HG02571 (cell line): Measurements from ENCODE around the gene TTC7B.

Experiments used
- ATAC-seq: cut with Tn5 transposase; IDR thresholded peaks from one replicate; pipeline ENCODE4 v1.9.1; 2021; ENCODE audit warnings: mild to moderate bottlenecking, moderate library complexity; ENCODE audit not compliant: unreplicated experiment

The TTC7B gene

GRCh38 chr14:90580377-90581335 lies 235.6 kb downstream of the TTC7B start:
- ATAC-seq, result no peak

GRCh38 chr14:90579816-90580215 lies 236.4 kb downstream of the TTC7B start:
- ATAC-seq, result no peak

- no peak for ATAC-seq
Measured at GRCh38 chr14:90579088-90579487, 237.1 kb downstream of the TTC7B start.

- ATAC-seq, result no peak
Measured at GRCh38 chr14:90578283-90578985, 237.8 kb downstream of the TTC7B start.

GRCh38 chr14:90577661-90578282 lies 238.5 kb downstream of the TTC7B start:
- ATAC-seq, result no peak

- no peak for ATAC-seq
Measured at GRCh38 chr14:90576981-90577660, 239.1 kb downstream of the TTC7B start.

GRCh38 chr14:90576581-90576980 lies 239.6 kb downstream of the TTC7B start:
- no peak for ATAC-seq

- ATAC-seq, result no peak
Measured at GRCh38 chr14:90575781-90576180, 240.4 kb downstream of the TTC7B start.

- no peak for ATAC-seq
Measured at GRCh38 chr14:90575336-90575735, 240.9 kb downstream of the TTC7B start.

- ATAC-seq, result no peak
Measured at GRCh38 chr14:90574188-90575131, 241.8 kb downstream of the TTC7B start.

GRCh38 chr14:90573385-90574105 lies 242.7 kb downstream of the TTC7B start:
- no peak for ATAC-seq

- ATAC-seq, result no peak
Measured at GRCh38 chr14:90572441-90573150, 243.6 kb downstream of the TTC7B start.

GRCh38 chr14:90571149-90571947 lies 244.9 kb downstream of the TTC7B start:
- no peak for ATAC-seq

- no peak for ATAC-seq
Measured at GRCh38 chr14:90570461-90570860, 245.8 kb downstream of the TTC7B start.

GRCh38 chr14:90569606-90570387 lies 246.4 kb downstream of the TTC7B start:
- no peak for ATAC-seq

- ATAC-seq, result no peak
Measured at GRCh38 chr14:90569201-90569600, 247.0 kb downstream of the TTC7B start.

GRCh38 chr14:90568405-90568804 lies 247.8 kb downstream of the TTC7B start:
- no peak for ATAC-seq
